ENCODE measurements around the gene PSMC5. TPM values are rescaled to one million over a fixed set of nuclear protein-coding genes. Genes with fewer than 3 reads are reported as not detected.
"Not testable (repeated sequence)": the region's sequence is repeated elsewhere in the genome, so short reads cannot be mapped to it uniquely, and the experiment has no call there.

Gene PSMC5
- total and polyA plus RNA-seq, 12 donors, result 64.1 to 273 (median 135) TPM

GRCh38 chr17:63859257-63859656 is 32.0 kb downstream of the PSMC5 start:
- TF ChIP-seq CTCF (IDR thresholded peaks at IDR 0.05) (no peak), POLR2A (IDR thresholded peaks at IDR 0.05) (no peak)
- no peak for DNase-seq

GRCh38 chr17:63866625-63867024 is 39.4 kb downstream of the PSMC5 start:
- WGBS, 4 donors, result 58 to 79% (median 73%) methylated on average over 2 to 7 of the region's 7 CpGs
- H3K9me3 ChIP-seq (replicated peaks in 1 of 3); H3K4me3 ChIP-seq; H3K36me3 ChIP-seq (replicated peaks in 1 of 2); H3K27me3 ChIP-seq; DNase-seq; intact Hi-C loops (cut with DNase I); H3K27ac ChIP-seq; H3K4me1 ChIP-seq (replicated peaks in 1 of 2): not testable (repeated sequence)

More at GRCh38 chr17:63859257-63859656, 32.0 kb downstream of the PSMC5 start:
- Histone ChIP-seq H3K27ac (no peak overlapping the region), H3K4me1 (replicated peaks in 1 of 2) (no peaks in the 10 kb centered on the region), H3K4me3 (no peak overlapping the region), H3K27me3 (no peaks in the 10 kb centered on the region), H3K9me3 (replicated peaks in 1 of 3) (no peaks in the 10 kb centered on the region), H3K36me3 (replicated peaks in 1 of 2) (no peaks in the 10 kb centered on the region)
- 64 to 85% (median 75%) methylated on average over 2 to 3 of the region's 3 CpGs for WGBS, 4 donors
- intact Hi-C loops (cut with DNase I), result no loop called here

GRCh38 chr17:63869491-63870291 is 42.5 kb downstream of the PSMC5 start:
- H3K27ac ChIP-seq; H3K4me3 ChIP-seq; H3K9me3 ChIP-seq (replicated peaks in 1 of 3); H3K27me3 ChIP-seq; DNase-seq; intact Hi-C loops (cut with DNase I); H3K36me3 ChIP-seq (replicated peaks in 1 of 2); H3K4me1 ChIP-seq (replicated peaks in 1 of 2): not testable (repeated sequence)
- WGBS, 4 donors, result 70 to 81% (median 76%) methylated on average over 9 of the region's 9 CpGs

- intact Hi-C loops (cut with DNase I); H3K36me3 ChIP-seq (replicated peaks in 1 of 2); H3K27me3 ChIP-seq; H3K9me3 ChIP-seq (replicated peaks in 1 of 3); H3K4me1 ChIP-seq (replicated peaks in 1 of 2); H3K4me3 ChIP-seq; H3K27ac ChIP-seq; DNase-seq: not testable (repeated sequence)
- 79 to 92% (median 86%) methylated on average over 4 of the region's 4 CpGs for WGBS, 4 donors
These were observed 43.0 kb downstream of the PSMC5 start for GRCh38 chr17:63870292-63870665.

- intact Hi-C loops (cut with DNase I), result not testable (repeated sequence)
These were observed 44.6 kb downstream of the PSMC5 start for GRCh38 chr17:63871646-63872365.

GRCh38 chr17:63873577-63873976 is 46.3 kb downstream of the PSMC5 start, which contains the start of gene CSH2:
TSS of gene CSH2 (minus strand) at chr17:63873677. CDS start at chr17:63873614, 63 bp downstream.
- H3K9me3 ChIP-seq (replicated peaks in 1 of 3); H3K27me3 ChIP-seq; intact Hi-C loops (cut with DNase I); H3K4me1 ChIP-seq (replicated peaks in 1 of 2); H3K36me3 ChIP-seq (replicated peaks in 1 of 2); H3K4me3 ChIP-seq; H3K27ac ChIP-seq; DNase-seq: not testable (repeated sequence)
- WGBS, 4 donors, result 83 to 88% methylated on average over 5 to 7 of the region's 7 CpGs; no CpG with 5 or more reads in 2 of the 4 donors

More at GRCh38 chr17:63871646-63872365, 44.6 kb downstream of the PSMC5 start:
- not testable (repeated sequence) for H3K27ac ChIP-seq; H3K9me3 ChIP-seq (replicated peaks in 1 of 3); H3K36me3 ChIP-seq (replicated peaks in 1 of 2); H3K4me3 ChIP-seq; DNase-seq; H3K4me1 ChIP-seq (replicated peaks in 1 of 2); H3K27me3 ChIP-seq
- WGBS, 4 donors, result 91 to 98% (median 94%) methylated on average over 4 to 15 of the region's 15 CpGs

GRCh38 chr17:63874061-63874626 is 46.9 kb downstream of the PSMC5 start:
- H3K27ac ChIP-seq; H3K27me3 ChIP-seq; intact Hi-C loops (cut with DNase I); H3K4me3 ChIP-seq; DNase-seq; H3K9me3 ChIP-seq (replicated peaks in 1 of 3); H3K36me3 ChIP-seq (replicated peaks in 1 of 2); H3K4me1 ChIP-seq (replicated peaks in 1 of 2): not testable (repeated sequence)
- 66 to 90% (median 77%) methylated on average over 3 to 6 of the region's 8 CpGs for WGBS, 4 donors

GRCh38 chr17:63874693-63875092 is 47.5 kb downstream of the PSMC5 start:
- H3K4me3 ChIP-seq; H3K9me3 ChIP-seq (replicated peaks in 1 of 3); H3K36me3 ChIP-seq (replicated peaks in 1 of 2); intact Hi-C loops (cut with DNase I); H3K27me3 ChIP-seq; H3K4me1 ChIP-seq (replicated peaks in 1 of 2); DNase-seq; H3K27ac ChIP-seq: not testable (repeated sequence)
- WGBS, 4 donors, result 50 to 82% (median 75%) methylated on average over 6 of the region's 6 CpGs

GRCh38 chr17:63878413-63878812 is 51.2 kb downstream of the PSMC5 start:
- H3K4me3 ChIP-seq; H3K27ac ChIP-seq; H3K36me3 ChIP-seq (replicated peaks in 1 of 2); intact Hi-C loops (cut with DNase I); DNase-seq; H3K4me1 ChIP-seq (replicated peaks in 1 of 2); H3K27me3 ChIP-seq; H3K9me3 ChIP-seq (replicated peaks in 1 of 3): not testable (repeated sequence)
- WGBS, 4 donors, result 82 to 92% (median 90%) methylated on average over 6 to 9 of the region's 9 CpGs

Measured in adrenal gland (tissue), 12 donors.